Loucy (cell line): Measurements from ENCODE around the gene ATAD3A.

Source experiments
- EZH2phosphoT487 ChIP-seq: fragments of 200-600 bp; IDR thresholded peaks from 2 replicates; pipeline ENCODE4 v1.6.1; 2018; ENCODE audit warnings: antibody characterized with exemption, mild to moderate bottlenecking, moderate library complexity, borderline replicate concordance
- TF ChIP-seq, protein P1 (sequence below): fragments of 200-600 bp; sonication (generic); conservative IDR thresholded peaks from 2 replicates; pipeline ENCODE4 v1.5.1; 2014; ENCODE audit warnings: mild to moderate bottlenecking, antibody characterized with exemption, low read length

DNA sequence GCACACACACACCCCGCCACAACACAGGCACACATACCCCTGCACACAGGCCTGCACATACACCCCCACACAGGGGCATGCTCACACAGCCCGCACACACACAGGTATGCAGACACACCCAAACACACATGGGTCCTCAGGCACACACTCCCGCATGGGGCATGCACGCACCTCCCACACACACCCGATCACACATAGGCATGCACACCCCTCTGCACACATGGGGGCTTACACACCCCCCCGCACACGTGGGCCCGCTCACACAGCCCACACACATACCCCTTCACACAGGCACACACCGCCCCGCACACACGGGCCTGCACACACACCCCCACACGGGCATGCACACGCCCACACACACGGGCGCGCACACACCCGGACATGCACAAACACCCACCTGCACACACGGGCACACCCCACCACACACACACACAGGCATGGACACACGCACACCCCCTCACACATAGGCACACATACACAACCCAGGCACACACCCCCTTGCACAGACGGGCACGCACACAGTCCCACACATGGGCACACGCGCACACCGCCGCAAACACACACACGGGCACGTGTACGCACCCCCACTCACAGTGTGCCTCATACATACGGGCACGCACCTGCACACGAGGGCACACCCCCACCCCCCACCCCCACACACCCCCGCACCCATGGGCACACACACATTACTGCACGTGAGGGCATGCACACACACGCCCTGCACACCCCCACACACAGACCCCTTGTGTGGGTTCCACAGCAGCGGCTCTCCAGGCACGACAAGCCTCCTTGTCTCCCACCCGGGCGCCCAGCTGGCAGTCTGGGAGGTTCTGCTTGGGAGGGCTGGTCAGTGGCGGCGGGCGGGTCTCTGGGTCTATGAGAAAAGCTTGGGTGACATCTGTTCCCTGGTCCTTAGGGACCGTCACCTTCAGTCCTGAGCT lies 32.1 kb upstream of the ATAD3A start:
- TF ChIP-seq, protein P1, sequence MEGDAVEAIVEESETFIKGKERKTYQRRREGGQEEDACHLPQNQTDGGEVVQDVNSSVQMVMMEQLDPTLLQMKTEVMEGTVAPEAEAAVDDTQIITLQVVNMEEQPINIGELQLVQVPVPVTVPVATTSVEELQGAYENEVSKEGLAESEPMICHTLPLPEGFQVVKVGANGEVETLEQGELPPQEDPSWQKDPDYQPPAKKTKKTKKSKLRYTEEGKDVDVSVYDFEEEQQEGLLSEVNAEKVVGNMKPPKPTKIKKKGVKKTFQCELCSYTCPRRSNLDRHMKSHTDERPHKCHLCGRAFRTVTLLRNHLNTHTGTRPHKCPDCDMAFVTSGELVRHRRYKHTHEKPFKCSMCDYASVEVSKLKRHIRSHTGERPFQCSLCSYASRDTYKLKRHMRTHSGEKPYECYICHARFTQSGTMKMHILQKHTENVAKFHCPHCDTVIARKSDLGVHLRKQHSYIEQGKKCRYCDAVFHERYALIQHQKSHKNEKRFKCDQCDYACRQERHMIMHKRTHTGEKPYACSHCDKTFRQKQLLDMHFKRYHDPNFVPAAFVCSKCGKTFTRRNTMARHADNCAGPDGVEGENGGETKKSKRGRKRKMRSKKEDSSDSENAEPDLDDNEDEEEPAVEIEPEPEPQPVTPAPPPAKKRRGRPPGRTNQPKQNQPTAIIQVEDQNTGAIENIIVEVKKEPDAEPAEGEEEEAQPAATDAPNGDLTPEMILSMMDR = no peak
- no peak for TF ChIP-seq EZH2phosphoT487
